Forelimb muscle (tissue), 1 donor: ENCODE data around the gene GABARAP. TPM values are rescaled to one million over a fixed set of nuclear protein-coding genes. Genes with fewer than 3 reads are reported as not detected.

Experiments used
- DNase-seq: peaks from one replicate; pipeline ENCODE4 v3.0.0-alpha.2; 2013; ENCODE audit warnings: low read depth
- polyA plus RNA-seq: library from polyadenylated mRNA; unstranded; fragments of 120-200 nt; gene quantifications from one replicate; pipeline ENCODE4 v1.2.1, GENCODE V29; 2013; ENCODE audit not compliant: insufficient read length

GABARAP gene
- polyA plus RNA-seq, 1 donor: 246 TPM

DNA sequence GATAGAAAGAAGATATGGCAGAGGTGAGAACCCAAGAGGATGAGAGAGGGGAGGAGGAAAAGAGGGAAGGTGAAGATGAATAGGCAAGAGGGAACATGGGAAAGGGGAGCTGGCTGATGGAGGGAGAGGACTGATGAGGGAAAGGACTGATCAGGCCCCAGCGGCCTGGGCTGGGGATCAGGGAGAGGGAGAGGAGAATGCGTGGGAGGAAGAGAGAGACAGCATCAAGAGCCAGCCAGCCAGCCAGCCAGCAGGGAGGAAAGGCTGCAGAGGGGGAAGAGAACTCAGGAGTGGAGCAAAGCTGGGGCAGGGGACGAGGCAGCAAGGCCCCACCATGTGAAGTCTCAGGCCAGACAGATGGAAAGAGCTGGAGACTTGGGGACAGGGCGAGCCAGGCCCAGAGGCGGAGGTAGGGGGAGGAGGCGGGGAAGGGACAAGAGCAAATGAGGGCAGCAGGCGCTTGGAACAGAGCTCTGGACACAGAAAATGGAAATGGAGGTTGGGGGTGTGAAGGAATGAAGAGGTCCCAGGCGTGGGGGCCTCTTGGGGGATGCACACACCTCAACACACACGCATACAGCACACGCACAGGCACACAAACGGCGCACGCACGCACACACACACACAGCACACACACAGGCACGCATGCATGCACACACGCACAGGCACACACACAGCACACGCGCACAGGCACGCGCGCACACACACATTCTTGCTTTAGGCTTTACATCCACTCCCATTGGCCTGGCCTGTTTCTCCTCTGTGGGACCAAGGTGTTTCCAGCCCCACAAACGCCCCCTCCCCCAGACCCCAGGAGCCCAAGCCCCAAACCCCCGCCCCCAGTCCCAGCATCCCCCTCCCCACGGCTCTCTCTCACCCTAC, 34.9 kb downstream of the GABARAP start:
- no peak for DNase-seq

DNA sequence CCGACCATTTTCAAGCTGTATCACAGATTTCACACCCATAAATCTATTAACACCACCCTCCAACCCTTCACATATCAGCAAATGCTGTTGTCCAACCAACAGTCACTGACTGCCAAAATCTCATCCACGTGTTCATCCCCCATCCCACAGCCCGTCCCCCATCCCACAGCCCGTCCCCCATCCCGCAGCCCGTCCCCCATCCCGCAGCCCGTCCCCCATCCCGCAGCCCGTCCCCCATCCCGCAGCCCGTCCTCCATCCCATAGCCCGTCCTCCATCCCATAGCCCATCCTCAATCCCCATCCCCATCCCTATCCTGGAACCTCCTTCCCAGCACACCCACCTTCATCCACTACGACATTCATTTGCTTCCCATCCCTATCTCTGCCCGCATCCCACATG, 36.7 kb downstream of the GABARAP start:
- no peak for DNase-seq

DNA sequence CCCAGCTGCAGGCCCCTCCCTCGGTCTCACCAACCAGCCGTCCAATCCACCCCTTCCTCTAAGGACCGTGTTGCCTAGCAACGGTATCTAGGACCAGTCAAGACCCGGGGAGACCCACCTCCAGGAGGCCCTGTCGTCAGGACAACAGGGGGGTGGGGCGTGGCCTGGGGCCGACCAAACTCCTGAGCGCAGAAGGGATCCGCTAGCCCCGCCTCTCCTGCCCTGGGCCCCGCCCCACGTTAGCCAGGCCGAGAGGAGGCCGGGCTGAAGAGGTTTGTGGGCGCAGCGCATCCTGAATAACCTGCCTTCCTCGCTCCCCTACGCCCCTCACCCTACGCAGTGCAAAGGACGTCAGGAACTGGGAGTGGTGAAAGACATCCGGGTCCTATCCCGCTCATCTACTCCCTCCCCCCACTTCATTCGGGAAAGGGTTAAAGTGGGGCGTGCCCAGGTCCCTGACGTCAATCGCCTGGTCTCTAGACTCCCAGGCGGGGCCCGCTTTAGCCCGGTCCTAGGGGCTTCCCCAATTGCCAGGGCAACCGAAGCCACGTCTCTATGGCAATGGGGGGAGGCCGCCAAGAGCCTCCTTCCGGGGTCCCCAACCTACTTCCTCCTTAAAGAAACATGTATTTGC, 37.3 kb downstream of the GABARAP start:
- DNase-seq: no peak

DNA sequence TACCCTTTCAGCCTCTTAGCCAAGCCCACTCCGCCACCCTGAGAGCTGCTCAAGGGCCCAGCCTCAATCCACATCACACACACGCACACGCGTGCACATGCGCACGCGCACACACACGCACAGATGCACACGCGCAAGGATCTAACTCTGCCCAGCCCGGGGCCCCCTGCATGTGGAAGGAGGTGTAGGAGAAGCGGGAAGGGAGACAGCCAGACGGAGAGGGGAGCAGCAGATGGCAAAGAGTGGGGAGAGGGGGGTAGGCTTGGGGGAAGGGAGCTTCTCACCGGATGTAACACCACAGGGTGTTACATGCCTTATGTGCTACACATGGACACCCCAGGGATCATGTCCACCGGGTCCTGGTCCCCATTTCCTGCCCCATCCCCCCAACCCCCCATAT, 37.9 kb downstream of the GABARAP start:
- no peak for DNase-seq

DNA sequence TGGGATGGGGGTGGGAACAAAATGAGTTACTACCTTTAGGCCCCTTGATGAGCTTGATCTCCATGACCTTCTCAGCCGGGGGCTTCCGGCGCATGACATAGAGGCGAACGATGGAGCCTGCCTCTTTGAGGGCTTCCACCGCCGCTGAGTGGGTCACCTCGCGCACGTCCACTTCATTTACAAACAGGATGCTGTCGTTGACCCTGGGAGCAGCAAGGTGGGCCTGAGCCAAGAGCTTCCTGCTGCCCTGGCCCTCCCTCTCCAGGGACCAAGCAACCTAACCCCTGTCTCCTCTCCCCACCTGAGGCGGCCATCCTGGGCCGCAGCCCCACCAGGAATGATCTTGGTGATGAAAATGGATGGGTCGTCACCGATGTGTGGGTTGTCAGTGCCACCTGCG, 38.9 kb downstream of the GABARAP start:
- DNase-seq: no peak

DNA sequence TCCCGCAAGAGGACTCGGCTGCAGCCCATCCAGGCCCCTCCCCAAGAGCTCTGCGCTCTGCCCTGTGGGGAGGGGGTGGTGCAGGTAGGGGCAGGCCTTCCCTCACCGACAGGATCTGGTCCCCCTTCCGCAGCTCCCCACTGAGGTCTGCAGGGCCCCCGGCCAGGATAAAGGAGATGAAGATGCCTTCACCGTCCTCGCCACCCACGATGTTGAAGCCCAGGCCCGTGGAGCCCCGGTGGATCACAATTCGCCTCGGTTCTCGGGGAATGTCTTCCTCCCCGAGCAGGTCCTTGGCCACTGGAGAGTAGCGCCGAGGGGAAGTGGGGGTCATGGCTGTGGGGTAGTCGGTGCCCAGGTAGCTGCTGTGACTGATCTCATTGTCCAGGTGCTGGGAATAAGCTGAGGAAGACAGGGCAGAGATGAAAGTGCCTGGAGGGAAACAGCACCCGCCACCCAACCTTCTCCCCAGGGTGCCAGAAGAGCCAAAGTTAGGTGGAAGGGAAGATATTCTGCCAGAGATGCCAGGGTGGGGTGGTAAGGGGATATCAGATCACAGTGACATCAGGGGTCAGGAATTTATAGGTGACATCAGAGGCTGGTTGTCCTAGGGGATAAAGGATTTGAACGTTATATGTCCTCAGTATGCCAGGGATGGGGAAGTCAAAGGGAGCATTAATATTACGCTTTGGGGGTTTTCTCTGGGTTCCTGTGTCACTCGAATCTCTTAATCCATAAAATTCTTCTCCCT, 45.4 kb downstream of the GABARAP start:
- no peak for DNase-seq

DNA sequence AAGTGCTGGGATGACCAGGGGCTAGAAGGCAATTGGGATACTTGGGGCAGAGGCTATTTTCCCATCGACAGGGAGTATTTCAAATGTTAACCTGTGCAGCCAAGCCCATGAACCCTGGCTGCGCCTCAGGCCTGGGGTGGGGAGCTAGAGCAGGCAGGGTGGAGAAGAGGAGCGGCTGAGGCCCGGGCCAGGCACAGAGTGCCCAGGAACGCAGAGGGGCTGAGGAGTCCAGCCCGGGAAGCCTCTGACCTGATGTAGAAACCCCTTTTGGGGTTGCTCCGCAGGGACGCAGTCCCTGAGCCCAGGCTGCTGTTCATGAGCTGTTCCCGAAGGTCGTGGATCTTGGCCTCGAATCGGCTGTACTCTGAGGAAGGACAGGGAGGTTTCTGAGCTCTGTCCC, 46.3 kb downstream of the GABARAP start:
- no peak for DNase-seq

DNA sequence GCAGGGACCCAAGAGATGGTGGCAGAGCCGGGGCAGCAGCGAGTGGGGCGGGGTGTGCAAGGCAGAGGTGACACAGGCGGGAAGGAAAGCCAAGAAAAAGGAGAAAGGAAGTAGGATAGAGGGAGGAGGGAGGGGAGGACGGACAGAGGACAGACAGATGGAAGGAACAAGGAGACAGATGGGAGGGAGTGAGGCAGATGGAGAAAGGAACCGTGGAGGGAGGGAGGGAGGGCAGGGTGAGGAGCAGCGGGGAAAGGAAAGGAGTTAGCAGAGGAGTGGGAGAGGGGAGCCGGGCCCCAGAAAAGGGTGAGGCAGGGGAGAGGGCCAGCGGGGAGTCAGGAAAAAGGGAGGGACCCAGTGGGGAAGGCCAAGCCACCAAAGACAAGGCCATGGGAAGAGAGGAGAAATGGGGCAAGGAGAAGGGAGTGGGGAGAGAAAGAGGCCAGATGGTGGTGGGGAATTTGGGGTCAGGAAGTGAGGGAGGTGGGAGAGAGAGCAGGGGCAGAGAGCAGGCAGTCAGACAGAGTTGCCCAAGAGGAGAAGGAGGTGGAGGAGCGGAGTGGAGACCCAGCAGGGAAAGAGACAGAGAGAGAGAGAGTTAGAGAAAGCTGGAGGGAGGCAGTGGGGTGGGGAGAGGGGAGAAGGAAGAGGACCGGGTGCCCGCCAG, 49.8 kb downstream of the GABARAP start:
- no peak for DNase-seq

DNA sequence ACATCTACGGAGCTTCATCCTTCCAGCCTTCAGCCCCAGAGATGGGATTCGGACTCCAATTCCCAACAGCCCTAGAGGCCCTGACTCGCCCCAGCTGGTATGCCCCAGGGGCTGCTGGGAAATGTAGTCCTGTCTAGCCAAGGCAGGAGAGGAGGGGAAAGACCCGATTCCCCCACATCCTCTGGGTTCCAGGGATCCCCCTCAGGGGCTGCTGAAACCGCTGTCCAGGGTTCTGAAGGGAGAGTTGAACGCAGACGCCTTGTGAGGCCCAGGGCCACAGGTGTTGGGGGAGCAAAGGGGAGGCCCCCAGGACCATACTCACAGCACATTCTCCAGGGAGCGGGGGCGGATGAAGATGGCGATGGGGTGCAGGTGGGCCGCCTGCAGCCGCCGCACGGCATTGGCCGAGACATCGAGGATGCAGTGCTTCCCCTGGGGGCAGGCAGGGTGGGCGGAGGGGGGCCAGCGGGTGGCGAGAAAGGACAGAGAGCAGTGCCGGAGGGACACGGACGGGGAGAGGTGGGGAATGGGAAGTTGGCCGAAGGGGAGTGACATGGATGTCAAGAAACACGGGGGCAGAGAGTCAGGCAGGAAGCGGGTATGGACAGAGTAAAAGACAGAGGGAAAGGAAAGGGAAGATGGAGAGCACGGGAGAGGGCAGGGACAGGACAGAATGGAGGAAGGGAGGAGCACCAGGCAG, 50.5 kb downstream of the GABARAP start:
- DNase-seq: no peak

DNA sequence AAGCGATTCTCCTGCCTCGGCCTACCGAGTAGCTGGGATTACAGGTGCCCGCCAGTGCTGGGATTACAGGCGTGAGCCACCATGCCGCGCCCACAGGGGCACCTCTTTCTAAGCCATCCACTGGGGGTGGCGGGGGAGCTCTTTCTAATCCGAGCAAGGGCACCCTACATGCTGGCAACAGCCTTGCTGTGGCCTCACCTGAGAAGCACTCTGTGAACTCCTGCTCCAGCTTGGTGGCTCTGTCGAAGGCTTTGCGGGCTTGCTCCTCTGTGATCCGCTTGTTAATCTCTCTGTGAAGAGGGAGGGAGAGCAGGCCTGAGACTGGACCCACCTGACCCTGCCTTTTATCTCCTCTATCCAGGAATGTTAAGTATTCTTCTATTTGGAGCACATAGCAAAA, 51.2 kb downstream of the GABARAP start:
- no peak for DNase-seq

DNA sequence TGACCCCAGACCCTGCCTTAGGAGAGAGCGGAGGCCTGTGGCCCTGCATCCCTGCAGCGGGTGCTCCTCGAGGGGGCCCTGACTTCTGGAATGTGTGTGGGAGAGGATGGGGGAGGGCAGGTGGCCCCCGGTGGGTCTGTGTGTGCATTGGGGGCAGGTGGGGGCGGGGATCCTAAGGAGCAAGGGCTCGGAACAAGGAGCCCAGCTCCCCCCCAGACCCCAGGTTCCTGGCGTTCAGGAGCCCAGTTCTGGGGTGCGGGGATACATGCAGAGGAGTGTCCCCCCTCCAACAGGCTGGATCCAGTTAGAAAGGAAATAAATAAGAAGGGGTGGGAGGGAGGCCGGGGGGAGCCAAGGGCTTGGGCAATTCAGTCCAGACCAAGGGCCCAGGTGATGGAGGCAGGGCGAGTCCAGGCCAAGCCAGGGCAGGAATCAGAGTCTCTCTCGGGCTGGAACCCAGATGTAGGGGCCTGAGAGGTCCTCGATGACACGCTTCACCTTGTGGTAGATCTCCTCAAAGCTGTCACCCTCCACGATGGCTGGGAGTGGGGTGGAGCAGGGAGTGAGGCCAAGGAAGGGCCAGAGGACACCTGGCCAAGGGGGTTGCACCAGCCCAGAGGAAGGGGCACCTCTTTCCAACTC, 51.9 kb downstream of the GABARAP start:
- no peak for DNase-seq

Other genes starting within 250 kb of the GABARAP start
- gene ALOX12, start 246.4 kb downstream of the GABARAP start, polyA plus RNA-seq: 1.9 TPM
- 118 TPM for gene RNASEK, start 229.8 kb downstream of the GABARAP start, polyA plus RNA-seq
- 19.3 TPM for gene BCL6B, start 219.4 kb downstream of the GABARAP start, polyA plus RNA-seq
- gene SLC16A13, start 206.4 kb downstream of the GABARAP start, polyA plus RNA-seq: 0.96 TPM
- 0.33 TPM for gene SLC16A11, start 198.4 kb downstream of the GABARAP start, polyA plus RNA-seq
- gene CLEC10A, start 162.2 kb downstream of the GABARAP start, polyA plus RNA-seq: 2.2 TPM
- 0.11 TPM for gene ASGR2, start 127.6 kb downstream of the GABARAP start, polyA plus RNA-seq
- gene ASGR1, start 63.1 kb downstream of the GABARAP start, polyA plus RNA-seq: 2.3 TPM
- gene DLG4, start 22.6 kb downstream of the GABARAP start, polyA plus RNA-seq: 18.0 TPM
- 243 TPM for gene ACADVL, start 22.5 kb downstream of the GABARAP start, polyA plus RNA-seq
- gene DVL2, start 7.9 kb downstream of the GABARAP start, polyA plus RNA-seq: 36.2 TPM
- 35.7 TPM for gene PHF23, start 3.0 kb downstream of the GABARAP start, polyA plus RNA-seq
- 187 TPM for gene CTDNEP1, start 9.3 kb upstream of the GABARAP start, polyA plus RNA-seq
- 48.5 TPM for gene ELP5, start 9.8 kb upstream of the GABARAP start, polyA plus RNA-seq
- gene CLDN7, start 20.0 kb upstream of the GABARAP start, polyA plus RNA-seq: 0.99 TPM
- gene SLC2A4, start 39.3 kb upstream of the GABARAP start, polyA plus RNA-seq: 39.2 TPM
- gene YBX2, start 52.2 kb upstream of the GABARAP start, polyA plus RNA-seq: 2.4 TPM
- 281 TPM for gene EIF5A, start 65.2 kb upstream of the GABARAP start, polyA plus RNA-seq
- gene GPS2, start 72.9 kb upstream of the GABARAP start, polyA plus RNA-seq: 60.5 TPM
- 18.7 TPM for gene NEURL4, start 86.9 kb upstream of the GABARAP start, polyA plus RNA-seq
- 11.3 TPM for gene ACAP1, start 94.1 kb upstream of the GABARAP start, polyA plus RNA-seq
- 6.5 TPM for gene KCTD11, start 109.7 kb upstream of the GABARAP start, polyA plus RNA-seq
- not detected for gene TMEM95, start 112.7 kb upstream of the GABARAP start, polyA plus RNA-seq
- 0.71 TPM for gene TNK1, start 138.6 kb upstream of the GABARAP start, polyA plus RNA-seq
- 27.7 TPM for gene PLSCR3, start 152.1 kb upstream of the GABARAP start, polyA plus RNA-seq
- gene TMEM256, start 161.6 kb upstream of the GABARAP start, polyA plus RNA-seq: 55.6 TPM
- gene NLGN2, start 165.4 kb upstream of the GABARAP start, polyA plus RNA-seq: 24.5 TPM
- not detected for gene SPEM1, start 177.9 kb upstream of the GABARAP start, polyA plus RNA-seq
- not detected for gene SPEM2, start 183.2 kb upstream of the GABARAP start, polyA plus RNA-seq
- gene SPEM3, start 186.4 kb upstream of the GABARAP start, polyA plus RNA-seq: not detected
- gene TMEM102, start 193.0 kb upstream of the GABARAP start, polyA plus RNA-seq: 0.87 TPM
- 1.4 TPM for gene FGF11, start 197.1 kb upstream of the GABARAP start, polyA plus RNA-seq
- 89.3 TPM for gene CHRNB1, start 202.6 kb upstream of the GABARAP start, polyA plus RNA-seq
- gene ZBTB4, start 237.2 kb upstream of the GABARAP start, polyA plus RNA-seq: 25.1 TPM
- 0.15 TPM for gene SLC35G6, start 239.0 kb upstream of the GABARAP start, polyA plus RNA-seq
- 53.3 TPM for gene POLR2A, start 241.9 kb upstream of the GABARAP start, polyA plus RNA-seq